Transverse colon (tissue), 4 donors: Measurements from ENCODE around the gene TRIM14. TPM values are rescaled to one million over a fixed set of nuclear protein-coding genes. Genes with fewer than 3 reads are reported as not detected.

Source experiments
- DNase-seq: peaks from one replicate; pipeline ENCODE4 v3.0.0-alpha.2; 2019
- H3K27ac ChIP-seq, 4 donors: fragments of 200-600 bp; sonication (generic); 2 replicates each; pipeline ENCODE4 v1.5.1; 2016 to 2018; ENCODE audit warnings: inconsistent platforms in 4 of 4
- H3K27me3 ChIP-seq: fragments of 200-600 bp; sonication (generic); 2 replicates; pipeline ENCODE4 v1.5.1; 2017; ENCODE audit warnings: inconsistent platforms
- H3K36me3 ChIP-seq, 4 donors: fragments of 200-600 bp; sonication (generic); 2 replicates each; pipeline ENCODE4 v1.5.1; 2017 to 2019; ENCODE audit warnings: inconsistent platforms in 4 of 4
- H3K4me1 ChIP-seq, 4 donors: fragments of 200-600 bp; sonication (generic); 2 replicates each; pipeline ENCODE4 v1.5.1; 2017 to 2020; ENCODE audit warnings: inconsistent platforms in 4 of 4
- H3K4me3 ChIP-seq, 4 donors: fragments of 200-600 bp; sonication (generic); 1 replicate in 1 of 4; 2 replicates in 3 of 4; pipeline versions ENCODE4 v1.5.1 to v1.6.1; 2017 to 2019; ENCODE audit warnings: inconsistent platforms in 4 of 4
- H3K9me3 ChIP-seq, 2 donors: fragments of 200-600 bp; sonication (generic); 2 replicates each; pipeline ENCODE4 v1.5.1; 2017 to 2019; ENCODE audit warnings: inconsistent platforms in 2 of 2
- CTCF ChIP-seq, 5 experiments: fragments of 200-600 bp in 3 of 5; fragments of 450-650 bp in 2 of 5; sonication (generic) in 3 of 5; IDR thresholded peaks; 1 replicate in 2 of 5; 2 replicates in 3 of 5; pipeline ENCODE4 v1.5.1; 2016 to 2017; ENCODE audit warnings: antibody characterized with exemption in 5 of 5, inconsistent platforms in 3 of 5, mild to moderate bottlenecking in 2 of 5, moderate library complexity in 1 of 5
- EP300 ChIP-seq: sonication (generic); formaldehyde crosslinking; IDR thresholded peaks from one replicate; pipeline ENCODE4 v1.6.1; 2017; ENCODE audit warnings: antibody characterized with exemption, low read depth
- POLR2A ChIP-seq: fragments of 450-650 bp; IDR thresholded peaks from one replicate; pipeline ENCODE4 v1.6.1; 2016; ENCODE audit warnings: antibody characterized with exemption, mild to moderate bottlenecking, moderate library complexity
- POLR2AphosphoS5 ChIP-seq, 3 donors: sonication (generic); formaldehyde crosslinking; IDR thresholded peaks; one replicate each; pipeline ENCODE4 v1.6.1; 2016; ENCODE audit warnings: antibody characterized with exemption in 3 of 3
- WGBS, 2 donors: methylation state at CpG; one replicate each; pipeline ENCODE4 v1.1.5; 2018; ENCODE audit warnings: low coverage in 1 of 2; 5-methylcytosine and 5-hydroxymethylcytosine counted together
- in situ Hi-C, 4 donors: fragments of 200-750 bp; cut with MboI; loops; one replicate each; pipeline versions ENCODE4 v1.15.0 to v1.15.1; 2017; ENCODE audit warnings: low sequenced_read_pairs in 3 of 4, low pct_ligation_motif_present in 1 of 4, low pct_unique_long_range_greater_than_20kb in 1 of 4
- intact Hi-C: fragments of 100-400 bp; cut with DNase I; formaldehyde crosslinking; loops from one replicate; pipeline ENCODE4 v1.15.1; 2023; ENCODE audit warnings: low total_unique reads
- total RNA-seq, 4 donors: library from RNA; depleted of rRNA; stranded (reverse); fragments of >200 nt; gene quantifications; one replicate each; pipeline ENCODE4 v1.1.0, GENCODE V29; 2016

Gene TRIM14
- total RNA-seq, 4 donors from 2014 or later: 28.7 to 58.7 (median 53.8) TPM

- intact Hi-C loops: no loop called here
- 83 to 89% methylated on average over 3 to 5 of the region's 5 CpGs for WGBS, 2 donors
- Histone ChIP-seq H3K9me3 (no peaks in the 10 kb centered on the region), H3K27ac (no peak overlapping the region), H3K36me3 (no peaks in the 10 kb centered on the region), H3K4me3 (no peak overlapping the region), H3K4me1 (peaks cover 0 to 5% (median 0%) of the 10 kb centered on the region in 4 donors), H3K27me3 (no peaks in the 10 kb centered on the region)
- in situ Hi-C loops: loop anchor here in 1 of 4 donors (25.0 kb wide), 1 partner anchor 132 kb away; the partner anchor contains the start of gene TRMO
- no peak for DNase-seq
- TF ChIP-seq EP300 (no peak), POLR2A (no peak), CTCF (IDR thresholded peaks at IDR 0.05) (no peak), POLR2AphosphoS5 (IDR thresholded peaks at IDR 0.05) (no peak)
Observed at GRCh38 chr9:98043915-98044314, 75.1 kb downstream of the TRIM14 start.

- TF ChIP-seq POLR2AphosphoS5 (IDR thresholded peaks at IDR 0.05) (no peak), CTCF (IDR thresholded peaks at IDR 0.05) (no peak), EP300 (no peak)
Observed at GRCh38 chr9:98040212-98040611, 78.8 kb downstream of the TRIM14 start.

DNA sequence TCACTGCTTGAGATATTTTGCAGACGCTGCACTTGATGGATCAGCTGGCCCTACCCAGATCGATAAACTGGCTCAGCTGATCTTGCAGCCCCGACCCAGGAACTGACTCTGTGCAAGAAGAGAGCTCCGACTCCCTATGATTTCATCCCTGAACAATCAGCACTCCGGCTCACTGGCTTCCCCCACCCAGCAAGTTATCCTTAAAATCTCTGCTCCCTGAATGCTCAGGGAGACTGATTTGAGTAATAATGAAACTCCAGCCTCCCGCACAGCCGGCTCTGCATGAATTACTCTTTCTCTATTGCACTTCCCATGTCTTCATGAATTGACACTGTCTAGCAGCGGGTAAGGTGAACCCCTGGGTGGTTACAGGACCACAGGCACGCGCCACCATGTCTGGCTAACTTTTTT lies 79.4 kb downstream of the TRIM14 start:
- H3K27me3 ChIP-seq: no peaks in the 10 kb centered on the region
- 46% methylated on average over 10 of the region's 10 CpGs; no CpG with 5 or more reads in 1 of the 2 donors for WGBS, 2 donors
- no peak overlapping the region for H3K4me3 ChIP-seq
- intact Hi-C loops: loop anchor here (10.0 kb wide), 1 partner anchor 55 kb away; the partner anchor contains the start of gene ANP32B
- TF ChIP-seq EP300: no peak
- no peak for TF ChIP-seq POLR2A
- no peak for TF ChIP-seq CTCF (IDR thresholded peaks at IDR 0.05)
- TF ChIP-seq POLR2AphosphoS5 (IDR thresholded peaks at IDR 0.05): no peak
- H3K4me1 ChIP-seq: peaks cover 0 to 10% (median 7%) of the 10 kb centered on the region in 4 donors
- H3K36me3 ChIP-seq: no peaks in the 10 kb centered on the region
- in situ Hi-C loops: loop anchor here in 2 of 4 donors (10.0 to 25.0 kb wide), 2 partner anchors 115 to 127 kb away; partner anchors contain the start of gene TRMO (in 2 of the 2)
- H3K27ac ChIP-seq: no peak overlapping the region
- no peaks in the 10 kb centered on the region for H3K9me3 ChIP-seq
- no peak for DNase-seq

More at GRCh38 chr9:98040212-98040611, 78.8 kb downstream of the TRIM14 start:
- Histone ChIP-seq H3K27ac (no peak overlapping the region), H3K4me1 (peaks cover 0 to 10% (median 4%) of the 10 kb centered on the region in 4 donors), H3K36me3 (no peaks in the 10 kb centered on the region), H3K27me3 (no peaks in the 10 kb centered on the region), H3K9me3 (no peaks in the 10 kb centered on the region), H3K4me3 (no peak overlapping the region)
- 61 to 70% methylated on average over 5 to 6 of the region's 6 CpGs for WGBS, 2 donors
- DNase-seq: no peak
- intact Hi-C loops: no loop called here
- in situ Hi-C loops: loop anchor here in 1 of 4 donors (25.0 kb wide), 1 partner anchor 128 kb away; the partner anchor contains the start of gene TRMO

- no peak for DNase-seq
- no peaks in the 10 kb centered on the region for H3K36me3 ChIP-seq
- H3K27me3 ChIP-seq: no peaks in the 10 kb centered on the region
- intact Hi-C loops (loop anchor here (10.0 kb wide), 1 partner anchor 54 kb away; the partner anchor contains the start of gene ANP32B), in situ Hi-C loops (loop anchor here in 2 of 4 donors (10.0 to 25.0 kb wide), 2 partner anchors 114 to 127 kb away; partner anchors contain the start of gene TRMO (in 2 of the 2))
- H3K9me3 ChIP-seq: no peaks in the 10 kb centered on the region
- H3K4me1 ChIP-seq: peaks cover 0 to 12% (median 8%) of the 10 kb centered on the region in 4 donors
- H3K27ac ChIP-seq: no peak overlapping the region
- TF ChIP-seq POLR2A: no peak
- TF ChIP-seq EP300: no peak
- TF ChIP-seq CTCF (IDR thresholded peaks at IDR 0.05): no peak
- no peak for TF ChIP-seq POLR2AphosphoS5 (IDR thresholded peaks at IDR 0.05)
- H3K4me3 ChIP-seq: no peak overlapping the region
- 67 to 74% methylated on average over 7 to 8 of the region's 8 CpGs for WGBS, 2 donors
Observed at GRCh38 chr9:98038958-98039357, 80.1 kb downstream of the TRIM14 start.
